Caco-2 (cell line): Measurements from ENCODE around the gene RRAS2. TPM values are rescaled to one million over a fixed set of nuclear protein-coding genes. Genes with fewer than 3 reads are reported as not detected.
A peak's percentile ranks its signal among the peaks of the same experiment; 100 is the strongest.

Experiments
- BruUV-seq: library from RNA; stranded (reverse); fragments of 400-500 nt; replicated peaks from 2 replicates; lab custom pipeline; 2021; lab: Mats Ljungman, UMichigan
- CTCF ChIA-PET: fragments of 300-600 bp; sonication (Branson Sonifier 250); formaldehyde crosslinking; loops from one replicate; lab custom pipeline; 2022; ENCODE audit warnings: antibody characterized with exemption; lab: Charles Lee
- POLR2A ChIA-PET: fragments of 300-600 bp; sonication (Branson Sonifier 250); formaldehyde crosslinking; loops from one replicate; lab custom pipeline; 2022; ENCODE audit warnings: antibody characterized with exemption; lab: Charles Lee
- DNase-seq, 2 experiments: peaks; one replicate each; pipeline versions ENCODE4 v3.0.0 to v3.0.0-alpha.2; 2020 to 2022
- H3K27me3 ChIP-seq: replicated peaks from 2 replicates; pipeline ENCODE4 v1.6.0; 2011; ENCODE audit warnings: low read length; ENCODE audit not compliant: control insufficient read depth, insufficient read depth
- H3K36me3 ChIP-seq: 2 replicates; pipeline ENCODE4 v1.5.1; 2011; ENCODE audit warnings: low read length; ENCODE audit not compliant: control insufficient read depth, insufficient read depth
- H3K4me1 ChIP-seq: fragments of 250-450 bp; sonication (Bioruptor Pico); 2 replicates; pipeline ENCODE4 v1.5.1; 2020; ENCODE audit warnings: mild to moderate bottlenecking
- H3K4me3 ChIP-seq: 2 replicates; pipeline ENCODE4 v1.5.1; 2011; ENCODE audit warnings: low read depth, mild to moderate bottlenecking, control low read depth, low read length
- H3K9me3 ChIP-seq: fragments of 250-450 bp; sonication (Bioruptor Pico); 2 replicates; pipeline ENCODE4 v1.5.1; 2020; ENCODE audit warnings: mild to moderate bottlenecking, moderate library complexity
- H3K27ac Mint-ChIP-seq: one replicate; pipeline ENCODE4 v1.8.0; 2022; ENCODE audit warnings: mixed read lengths; ENCODE audit not compliant: unreplicated experiment
- H3K27me3 Mint-ChIP-seq: one replicate; pipeline ENCODE4 v1.8.0; 2022; ENCODE audit warnings: mixed read lengths; ENCODE audit not compliant: insufficient read depth, unreplicated experiment
- H3K36me3 Mint-ChIP-seq: one replicate; pipeline ENCODE4 v1.8.0; 2022; ENCODE audit warnings: mild to moderate bottlenecking, mixed read lengths; ENCODE audit not compliant: insufficient read depth, unreplicated experiment
- H3K4me1 Mint-ChIP-seq: one replicate; pipeline ENCODE4 v1.8.0; 2022; ENCODE audit warnings: low read depth, mixed read lengths; ENCODE audit not compliant: unreplicated experiment
- H3K4me3 Mint-ChIP-seq: one replicate; pipeline ENCODE4 v1.8.0; 2022; ENCODE audit warnings: mild to moderate bottlenecking, moderate library complexity, mixed read lengths; ENCODE audit not compliant: unreplicated experiment
- H3K9me3 Mint-ChIP-seq: one replicate; pipeline ENCODE4 v1.8.0; 2022; ENCODE audit warnings: mixed read lengths; ENCODE audit not compliant: unreplicated experiment
- CTCF ChIP-seq, 2 experiments: fragments of 200-600 bp in 1 of 2; IDR thresholded peaks; 1 replicate in 1 of 2; 2 replicates in 1 of 2; pipeline versions ENCODE4 v1.5.1 to v1.8.0; 2011 to 2022; ENCODE audit warnings: antibody characterized with exemption in 1 of 2, control low read depth in 1 of 2, inconsistent platforms in 1 of 2, low read depth in 1 of 2, low read length in 1 of 2, mild to moderate bottlenecking in 1 of 2, moderate library complexity in 1 of 2; ENCODE audit not compliant: insufficient read depth in 1 of 2, severe bottlenecking in 1 of 2, unreplicated experiment in 1 of 2
- intact Hi-C: fragments of 100-400 bp; cut with micrococcal nuclease; formaldehyde crosslinking; loops from one replicate; pipeline ENCODE4 v1.10.0; 2022; ENCODE audit not compliant: unreplicated experiment
- total RNA-seq: library from RNA; stranded (reverse); gene quantifications from 2 replicates; pipeline ENCODE4 v1.2.3, GENCODE V29; 2022

The RRAS2 gene
- total RNA-seq, 1 experiment from 2014 or later = 94.7 TPM

GRCh38 chr11:14300661-14301304 is 58.2 kb downstream of the RRAS2 start:
- TF ChIP-seq CTCF (IDR thresholded peaks at IDR 0.05; ENCODE audit: insufficient read depth in 1 of 2, low read depth in 1 of 2, low read length in 1 of 2, severe bottlenecking in 1 of 2, unreplicated experiment in 1 of 2) = peak; percentile 78 to 89
- Mint-ChIP-seq H3K27ac (no peak overlapping the region), H3K4me1 (no peaks in the 10 kb centered on the region), H3K4me3 (no peak overlapping the region), H3K36me3 (peaks cover 6% of the 10 kb centered on the region), H3K9me3 (no peaks in the 10 kb centered on the region), H3K27me3 (no peaks in the 10 kb centered on the region)
- BruUV-seq = no TSS peak
- ChIA-PET POLR2A (interaction anchor here (0.6 to 0.7 kb wide), 2 partner anchors 57 to 154 kb away, joined by 3 read pairs; no protein-coding TSS in a partner anchor), CTCF (interaction anchor here (0.6 to 4.1 kb wide), 17 partner anchors 7 to 796 kb away, joined by 3 to 63 read pairs (median 4); no protein-coding TSS in a partner anchor)
- Histone ChIP-seq H3K36me3 (no peaks in the 10 kb centered on the region), H3K4me1 (no peaks in the 10 kb centered on the region), H3K27me3 (no peaks in the 10 kb centered on the region), H3K4me3 (no peak overlapping the region), H3K9me3 (no peaks in the 10 kb centered on the region)
- DNase-seq = peak; percentile 66 to 69
- intact Hi-C loops = loop anchor here (1.0 kb wide), 2 partner anchors 119 to 155 kb away; no protein-coding TSS in a partner anchor

- H3K27ac Mint-ChIP-seq = no peak overlapping the region
- H3K4me1 Mint-ChIP-seq = no peaks in the 10 kb centered on the region
These were observed 59.1 kb downstream of the RRAS2 start for GRCh38 chr11:14299921-14300320.

More at GRCh38 chr11:14299921-14300320, 59.1 kb downstream of the RRAS2 start:
- Histone ChIP-seq H3K27me3 (no peaks in the 10 kb centered on the region), H3K4me1 (no peaks in the 10 kb centered on the region), H3K4me3 (no peak overlapping the region), H3K36me3 (no peaks in the 10 kb centered on the region), H3K9me3 (no peaks in the 10 kb centered on the region)
- no peaks in the 10 kb centered on the region for H3K27me3 Mint-ChIP-seq
- POLR2A ChIA-PET = no interaction called here
- CTCF ChIA-PET = interaction anchor here (1.0 to 2.7 kb wide), 4 partner anchors 8 to 154 kb away, joined by 3 to 40 read pairs (median 4); no protein-coding TSS in a partner anchor
- H3K4me3 Mint-ChIP-seq = no peak overlapping the region
- no peak for TF ChIP-seq CTCF (IDR thresholded peaks at IDR 0.05; ENCODE audit: insufficient read depth in 1 of 2, low read depth in 1 of 2, low read length in 1 of 2, severe bottlenecking in 1 of 2, unreplicated experiment in 1 of 2)
- no peak for DNase-seq
- BruUV-seq = no TSS peak
- intact Hi-C loops = loop anchor here (1.0 kb wide), 2 partner anchors 119 to 155 kb away; no protein-coding TSS in a partner anchor
- H3K9me3 Mint-ChIP-seq = no peaks in the 10 kb centered on the region
- H3K36me3 Mint-ChIP-seq = peaks cover 7% of the 10 kb centered on the region
